ENCODE measurements around the gene TBX4.

Gene TBX4

DNA sequence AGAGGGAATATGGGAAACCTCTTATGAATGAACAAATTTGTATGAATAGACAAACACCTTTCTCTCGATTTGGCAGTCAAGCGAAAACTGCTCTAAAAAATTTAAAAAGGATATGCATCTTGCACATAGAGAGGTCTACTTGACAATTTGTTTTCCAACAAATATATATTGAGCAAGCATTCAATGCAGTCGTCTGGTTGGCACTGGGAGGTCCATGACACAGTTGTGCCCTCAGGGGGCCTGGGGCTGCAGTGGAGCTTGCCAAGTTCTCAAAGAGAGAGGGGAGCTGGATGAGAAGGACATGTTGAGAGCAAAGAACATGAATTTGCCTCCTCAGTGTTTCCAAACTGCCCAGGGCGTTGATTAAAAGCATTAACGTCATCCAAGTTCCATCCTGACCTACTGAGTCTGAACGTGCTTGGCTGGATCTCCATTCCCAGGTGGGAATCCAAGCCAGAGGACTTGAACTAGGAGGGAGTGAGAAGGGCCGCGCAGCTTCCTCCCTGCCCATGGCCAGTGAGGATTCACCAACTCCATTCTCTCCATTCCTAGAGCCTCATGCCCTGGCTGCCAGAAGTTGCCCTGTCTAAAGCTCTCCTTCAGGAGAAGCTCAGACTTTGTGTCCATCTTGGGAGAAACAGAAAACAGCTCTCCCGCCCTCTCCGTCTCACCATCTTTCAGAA, 28.1 kb upstream of the TBX4 start:
- Histone ChIP-seq H3K27ac (ENCODE audit: poor library complexity, severe bottlenecking) (no peak overlapping the region), H3K27me3 (ENCODE audit: insufficient read depth, poor library complexity, severe bottlenecking) (no peaks in the 10 kb centered on the region), H3K4me1 (ENCODE audit: insufficient read depth, poor library complexity, severe bottlenecking) (peaks cover 6% of the 10 kb centered on the region), H3K4me3 (ENCODE audit: severe bottlenecking) (no peak overlapping the region), H3K9me3 (ENCODE audit: severe bottlenecking) (no peaks in the 10 kb centered on the region), H3K36me3 (ENCODE audit: low read depth) (no peaks in the 10 kb centered on the region)
- DNase-seq (ENCODE audit: low spot score) (no peak), ATAC-seq (ENCODE audit: low read depth) (no peak)
- TF ChIP-seq CTCF (IDR thresholded peaks at IDR 0.05; ENCODE audit: poor library complexity, severe bottlenecking): no peak

GRCh38 chr17:61425682-61426481, 26.3 kb upstream of the TBX4 start:
- TF ChIP-seq CTCF (IDR thresholded peaks at IDR 0.05; ENCODE audit: poor library complexity, severe bottlenecking): no peak
- 0 out of 3 replicates have a peak, but pooled peaks have one; percentile 23 for ATAC-seq (ENCODE audit: low read depth)
- Histone ChIP-seq H3K9me3 (ENCODE audit: severe bottlenecking) (no peaks in the 10 kb centered on the region), H3K36me3 (ENCODE audit: low read depth) (no peaks in the 10 kb centered on the region), H3K4me1 (ENCODE audit: insufficient read depth, poor library complexity, severe bottlenecking) (peaks cover 6% of the 10 kb centered on the region), H3K4me3 (ENCODE audit: severe bottlenecking) (no peak overlapping the region), H3K27ac (ENCODE audit: poor library complexity, severe bottlenecking) (no peak overlapping the region), H3K27me3 (ENCODE audit: insufficient read depth, poor library complexity, severe bottlenecking) (no peaks in the 10 kb centered on the region)
- no peak for DNase-seq (ENCODE audit: low spot score)

GRCh38 chr17:61426482-61427304, 25.5 kb upstream of the TBX4 start:
- ATAC-seq (ENCODE audit: low read depth) (peak; percentile 85), DNase-seq (ENCODE audit: low spot score) (no peak)
- Histone ChIP-seq H3K4me3 (ENCODE audit: severe bottlenecking) (no peak overlapping the region), H3K36me3 (ENCODE audit: low read depth) (no peaks in the 10 kb centered on the region), H3K4me1 (ENCODE audit: insufficient read depth, poor library complexity, severe bottlenecking) (peaks cover 5% of the 10 kb centered on the region), H3K27me3 (ENCODE audit: insufficient read depth, poor library complexity, severe bottlenecking) (no peaks in the 10 kb centered on the region), H3K27ac (ENCODE audit: poor library complexity, severe bottlenecking) (no peak overlapping the region), H3K9me3 (ENCODE audit: severe bottlenecking) (no peaks in the 10 kb centered on the region)
- no peak for TF ChIP-seq CTCF (IDR thresholded peaks at IDR 0.05; ENCODE audit: poor library complexity, severe bottlenecking)

GRCh38 chr17:61427567-61427966, 24.7 kb upstream of the TBX4 start:
- no peaks in the 10 kb centered on the region for H3K27me3 ChIP-seq (ENCODE audit: insufficient read depth, poor library complexity, severe bottlenecking)
- H3K9me3 ChIP-seq (ENCODE audit: severe bottlenecking): no peaks in the 10 kb centered on the region
- no peak overlapping the region for H3K4me3 ChIP-seq (ENCODE audit: severe bottlenecking)
- ATAC-seq (ENCODE audit: low read depth) (no peak), DNase-seq (ENCODE audit: low spot score) (no peak)
- no peak overlapping the region for H3K27ac ChIP-seq (ENCODE audit: poor library complexity, severe bottlenecking)
- no peaks in the 10 kb centered on the region for H3K4me1 ChIP-seq (ENCODE audit: insufficient read depth, poor library complexity, severe bottlenecking)
- no peaks in the 10 kb centered on the region for H3K36me3 ChIP-seq (ENCODE audit: low read depth)
- no peak for TF ChIP-seq CTCF (IDR thresholded peaks at IDR 0.05; ENCODE audit: poor library complexity, severe bottlenecking)

Measured in RWPE2 (cell line).